Endometrial microvascular endothelial cells (primary cell): ENCODE data around the gene DGKA. TPM values are rescaled to one million over a fixed set of nuclear protein-coding genes. Genes with fewer than 3 reads are reported as not detected.

Source experiments
- in situ Hi-C: cut with HindIII; loops from 2 replicates; pipeline ENCODE4 v1.10.0; 2017; ENCODE audit warnings: low sequenced_read_pairs, low pct_unique_long_range_greater_than_20kb; ENCODE audit errors: inconsistent ontology term
- total RNA-seq: library from RNA; depleted of rRNA; stranded (reverse); fragments of >200 nt; gene quantifications from one replicate; pipeline ENCODE4 v1.2.3, GENCODE V29; 2015; ENCODE audit errors: inconsistent ontology term

DGKA gene
- total RNA-seq, 1 donor from 2014 or later, result 82.4 TPM

GRCh38 chr12:55927588-55928502, 3.1 kb upstream of the DGKA start, which contains the start of gene PYM1:
Gene PYM1, minus strand, starts transcription at chr12:55927894. Its CDS starts 133 bp downstream, at chr12:55927761.
- in situ Hi-C loops, result no loop called here

GRCh38 chr12:55929306-55929791, 1.6 kb upstream of the DGKA start:
- in situ Hi-C loops, result no loop called here

GRCh38 chr12:55931317-55931779, 386 bp downstream of the DGKA start:
- in situ Hi-C loops, result no loop called here

- in situ Hi-C loops, result no loop called here
Observed at GRCh38 chr12:55931780-55932550, 1.0 kb downstream of the DGKA start.

- in situ Hi-C loops, result no loop called here
Observed at GRCh38 chr12:55932551-55932910, 1.6 kb downstream of the DGKA start.

- in situ Hi-C loops, result no loop called here
Observed at GRCh38 chr12:55933169-55933798, 2.3 kb downstream of the DGKA start.

GRCh38 chr12:55933799-55934742, 3.1 kb downstream of the DGKA start:
- in situ Hi-C loops, result no loop called here

- in situ Hi-C loops, result no loop called here
Observed at GRCh38 chr12:55934773-55935172, 3.8 kb downstream of the DGKA start.

- in situ Hi-C loops, result no loop called here
Observed at GRCh38 chr12:55935738-55936151, 4.8 kb downstream of the DGKA start.

GRCh38 chr12:55937981-55938380, 7.0 kb downstream of the DGKA start:
- in situ Hi-C loops, result no loop called here

GRCh38 chr12:55938826-55939501, 8.0 kb downstream of the DGKA start:
- in situ Hi-C loops, result no loop called here

- in situ Hi-C loops, result no loop called here
Observed at GRCh38 chr12:55940065-55940732, 9.2 kb downstream of the DGKA start.

GRCh38 chr12:55942055-55942454, 11.1 kb downstream of the DGKA start:
- in situ Hi-C loops, result no loop called here

GRCh38 chr12:55942577-55943136, 11.7 kb downstream of the DGKA start:
- in situ Hi-C loops, result no loop called here

- in situ Hi-C loops, result no loop called here
Observed at GRCh38 chr12:55946553-55946952, 15.6 kb downstream of the DGKA start.

GRCh38 chr12:55955344-55955743, 24.4 kb downstream of the DGKA start:
- in situ Hi-C loops, result no loop called here
